Stimulated activated naive B cell treated with anti-CD40 and anti-IgM and Interleukin-4, amounts not matched to agents 10 μg/mL and 1 μg/mL and 100 μg/mL, for 72 hours (primary cell): ENCODE data around the gene OTUD4.
"Not testable (repeated sequence)": the region's sequence is repeated elsewhere in the genome, so short reads cannot be mapped to it uniquely, and the experiment has no call there.

Source experiments
- ATAC-seq, 2 donors: fragments of 150-1000 bp; cut with Tn5 transposase; replicated peaks; 2 replicates each; pipeline ENCODE4 v1.10.0; 2021; ENCODE audit warnings: moderate library complexity in 1 of 2
- DNase-seq: peaks from one replicate; pipeline ENCODE4 v3.0.0; 2021
- H3K27ac Mint-ChIP-seq: one replicate; pipeline ENCODE4 v1.8.0; 2022; ENCODE audit warnings: mild to moderate bottlenecking, mixed read lengths
- H3K27me3 Mint-ChIP-seq, 2 donors: one replicate each; pipeline ENCODE4 v1.8.0; 2022; ENCODE audit warnings: mixed read lengths in 2 of 2
- H3K36me3 Mint-ChIP-seq, 2 donors: one replicate each; pipeline ENCODE4 v1.8.0; 2022; ENCODE audit warnings: mixed read lengths in 2 of 2, mild to moderate bottlenecking in 1 of 2
- H3K4me1 Mint-ChIP-seq, 2 donors: one replicate each; pipeline ENCODE4 v1.8.0; 2022; ENCODE audit warnings: mixed read lengths in 2 of 2, mild to moderate bottlenecking in 1 of 2
- H3K4me3 Mint-ChIP-seq, 2 donors: one replicate each; pipeline ENCODE4 v1.8.0; 2022; ENCODE audit warnings: mild to moderate bottlenecking in 2 of 2, mixed read lengths in 2 of 2, moderate library complexity in 1 of 2
- H3K9me3 Mint-ChIP-seq, 2 donors: one replicate each; pipeline ENCODE4 v1.8.0; 2022; ENCODE audit warnings: mixed read lengths in 2 of 2, mild to moderate bottlenecking in 1 of 2

The OTUD4 gene

GRCh38 chr4:145189981-145190380 is 9.6 kb upstream of the OTUD4 start:
- peaks cover 8 to 19% of the 10 kb centered on the region in 2 donors for H3K4me1 Mint-ChIP-seq
- DNase-seq (no peak), ATAC-seq (no peak)

GRCh38 chr4:145186729-145187128 is 6.3 kb upstream of the OTUD4 start:
- ATAC-seq = peak; percentile 95 to 97
- H3K4me1 Mint-ChIP-seq = peaks cover 6 to 14% of the 10 kb centered on the region in 2 donors
- H3K9me3 Mint-ChIP-seq = peaks cover 0 to 1% of the 10 kb centered on the region in 2 donors
- H3K4me3 Mint-ChIP-seq = no peak overlapping the region
- no peak for DNase-seq
- H3K36me3 Mint-ChIP-seq = peaks cover 0 to 2% of the 10 kb centered on the region in 2 donors
- no peak overlapping the region for H3K27ac Mint-ChIP-seq
- H3K27me3 Mint-ChIP-seq = no peaks in the 10 kb centered on the region

More at GRCh38 chr4:145189981-145190380, 9.6 kb upstream of the OTUD4 start:
- Mint-ChIP-seq H3K27ac (no peak overlapping the region), H3K36me3 (peaks cover 0 to 2% of the 10 kb centered on the region in 2 donors), H3K27me3 (no peaks in the 10 kb centered on the region), H3K9me3 (peaks cover 0 to 1% of the 10 kb centered on the region in 2 donors), H3K4me3 (no peak overlapping the region)

- no peak for DNase-seq
- Mint-ChIP-seq H3K27me3 (no peaks in the 10 kb centered on the region), H3K4me3 (no peak overlapping the region), H3K9me3 (no peaks in the 10 kb centered on the region), H3K36me3 (no peaks in the 10 kb centered on the region), H3K27ac (no peak overlapping the region), H3K4me1 (peaks cover 13 to 19% of the 10 kb centered on the region in 2 donors)
- no peak for ATAC-seq
These were observed 3.2 kb upstream of the OTUD4 start for GRCh38 chr4:145183581-145183980.

GRCh38 chr4:145183023-145183422 is 2.6 kb upstream of the OTUD4 start:
- no peaks in the 10 kb centered on the region for H3K9me3 Mint-ChIP-seq
- H3K4me1 Mint-ChIP-seq = peaks cover 17 to 25% of the 10 kb centered on the region in 2 donors
- H3K27ac Mint-ChIP-seq = no peak overlapping the region
- peaks cover 2 to 3% of the 10 kb centered on the region in 2 donors for H3K36me3 Mint-ChIP-seq
- no peak overlapping the region for H3K4me3 Mint-ChIP-seq
- no peaks in the 10 kb centered on the region for H3K27me3 Mint-ChIP-seq
- no peak for ATAC-seq
- DNase-seq = no peak

GRCh38 chr4:145182222-145182621 is 1.8 kb upstream of the OTUD4 start:
- Mint-ChIP-seq H3K27ac (no peak overlapping the region), H3K4me3 (no peak overlapping the region), H3K36me3 (peaks cover 2 to 3% of the 10 kb centered on the region in 2 donors), H3K27me3 (no peaks in the 10 kb centered on the region), H3K9me3 (no peaks in the 10 kb centered on the region), H3K4me1 (peaks cover 20 to 33% of the 10 kb centered on the region in 2 donors)
- DNase-seq (no peak), ATAC-seq (no peak)

- H3K36me3 Mint-ChIP-seq = peaks cover 2 to 3% of the 10 kb centered on the region in 2 donors
- no peaks in the 10 kb centered on the region for H3K27me3 Mint-ChIP-seq
- peak overlapping the region; percentile 86 to 90 for H3K4me3 Mint-ChIP-seq
- H3K4me1 Mint-ChIP-seq = peaks cover 14 to 27% of the 10 kb centered on the region in 2 donors
- DNase-seq = no peak
- H3K27ac Mint-ChIP-seq = peak overlapping the region; percentile 88
- H3K9me3 Mint-ChIP-seq = no peaks in the 10 kb centered on the region
- peak; percentile 2 to 6 for ATAC-seq
These were observed 707 bp upstream of the OTUD4 start for GRCh38 chr4:145181091-145181501.

GRCh38 chr4:145179861-145180297 is 510 bp downstream of the OTUD4 start:
- peak in 1 of 2 donors; percentile 48 for ATAC-seq
- not testable (repeated sequence) for H3K9me3 Mint-ChIP-seq, DNase-seq, H3K36me3 Mint-ChIP-seq, H3K27me3 Mint-ChIP-seq
- peaks cover 17 to 36% of the 10 kb centered on the region in 2 donors for H3K4me1 Mint-ChIP-seq
- peak overlapping the region; percentile 90 to 91 for H3K4me3 Mint-ChIP-seq
- peak overlapping the region; percentile 98 for H3K27ac Mint-ChIP-seq

- Mint-ChIP-seq H3K27ac (peak overlapping the region; percentile 97), H3K9me3 (no peaks in the 10 kb centered on the region), H3K27me3 (no peaks in the 10 kb centered on the region), H3K36me3 (peaks cover 9 to 11% of the 10 kb centered on the region in 2 donors), H3K4me1 (peaks cover 19 to 41% of the 10 kb centered on the region in 2 donors), H3K4me3 (peak overlapping the region; percentile 90 to 91)
- peak; percentile 84 for DNase-seq
- ATAC-seq = peak; percentile 56 to 62
These were observed 1.0 kb downstream of the OTUD4 start for GRCh38 chr4:145179281-145179860.

- Mint-ChIP-seq H3K36me3 (peaks cover 12 to 15% of the 10 kb centered on the region in 2 donors), H3K4me3 (peak overlapping the region; percentile 90 to 91), H3K27ac (peak overlapping the region; percentile 97), H3K9me3 (no peaks in the 10 kb centered on the region), H3K27me3 (no peaks in the 10 kb centered on the region), H3K4me1 (peaks cover 22 to 46% of the 10 kb centered on the region in 2 donors)
- ATAC-seq (no peak), DNase-seq (peak; percentile 19)
These were observed 1.6 kb downstream of the OTUD4 start for GRCh38 chr4:145178740-145179280.

- peak overlapping the region; percentile 97 for H3K27ac Mint-ChIP-seq
- H3K4me3 Mint-ChIP-seq = peak overlapping the region; percentile 90 to 91
- peaks cover 24 to 53% of the 10 kb centered on the region in 2 donors for H3K4me1 Mint-ChIP-seq
- no peaks in the 10 kb centered on the region for H3K9me3 Mint-ChIP-seq
- DNase-seq (no peak), ATAC-seq (no peak)
- peaks cover 15 to 20% of the 10 kb centered on the region in 2 donors for H3K36me3 Mint-ChIP-seq
- H3K27me3 Mint-ChIP-seq = no peaks in the 10 kb centered on the region
These were observed 2.4 kb downstream of the OTUD4 start for GRCh38 chr4:145177906-145178538.

- H3K27me3 Mint-ChIP-seq = no peaks in the 10 kb centered on the region
- H3K4me1 Mint-ChIP-seq = peaks cover 27 to 55% of the 10 kb centered on the region in 2 donors
- H3K36me3 Mint-ChIP-seq = peaks cover 19 to 24% of the 10 kb centered on the region in 2 donors
- ATAC-seq = no peak
- DNase-seq = no peak
- peak overlapping the region; percentile 97 for H3K27ac Mint-ChIP-seq
- no peaks in the 10 kb centered on the region for H3K9me3 Mint-ChIP-seq
- peak overlapping the region; percentile 90 to 91 for H3K4me3 Mint-ChIP-seq
These were observed 2.9 kb downstream of the OTUD4 start for GRCh38 chr4:145177511-145177905.

- no peak overlapping the region for H3K27ac Mint-ChIP-seq
- H3K4me1 Mint-ChIP-seq = peaks cover 27 to 58% of the 10 kb centered on the region in 2 donors
- H3K36me3 Mint-ChIP-seq = peaks cover 22 to 26% of the 10 kb centered on the region in 2 donors
- DNase-seq (no peak), ATAC-seq (no peak)
- H3K9me3 Mint-ChIP-seq = no peaks in the 10 kb centered on the region
- H3K27me3 Mint-ChIP-seq = no peaks in the 10 kb centered on the region
- H3K4me3 Mint-ChIP-seq = peak overlapping the region; percentile 90 to 91
These were observed 3.6 kb downstream of the OTUD4 start for GRCh38 chr4:145176641-145177432.

GRCh38 chr4:145171911-145172310 is 8.5 kb downstream of the OTUD4 start:
- H3K4me1 Mint-ChIP-seq = peaks cover 23 to 58% of the 10 kb centered on the region in 2 donors
- no peak for DNase-seq
- no peaks in the 10 kb centered on the region for H3K27me3 Mint-ChIP-seq
- no peaks in the 10 kb centered on the region for H3K9me3 Mint-ChIP-seq
- no peak overlapping the region for H3K4me3 Mint-ChIP-seq
- peaks cover 41 to 49% of the 10 kb centered on the region in 2 donors for H3K36me3 Mint-ChIP-seq
- ATAC-seq = no peak
- H3K27ac Mint-ChIP-seq = peak overlapping the region; percentile 2

- Mint-ChIP-seq H3K4me1 (peaks cover 21 to 50% of the 10 kb centered on the region in 2 donors), H3K36me3 (peaks cover 41 to 54% of the 10 kb centered on the region in 2 donors)
These were observed 10.2 kb downstream of the OTUD4 start for GRCh38 chr4:145170223-145170622.

More at GRCh38 chr4:145170223-145170622, 10.2 kb downstream of the OTUD4 start:
- H3K27ac Mint-ChIP-seq = no peak overlapping the region
- DNase-seq (no peak), ATAC-seq (no peak)
- no peak overlapping the region for H3K4me3 Mint-ChIP-seq
- H3K27me3 Mint-ChIP-seq = no peaks in the 10 kb centered on the region
- no peaks in the 10 kb centered on the region for H3K9me3 Mint-ChIP-seq
